ENCODE measurements around the gene RPS15.

- TF ChIP-seq SPI1 (IDR thresholded peaks at IDR 0.05; ENCODE audit: borderline replicate concordance, low read depth) (no peak), POLR2AphosphoS5 (IDR thresholded peaks at IDR 0.05; ENCODE audit: low read depth) (no peak), CTCF (IDR thresholded peaks at IDR 0.05; ENCODE audit: insufficient read depth, low read length) (no peak)
Measured at GRCh38 chr19:1421958-1422305, 16.3 kb upstream of the RPS15 start.

Data from HL-60 (cell line).